ENCODE data around the gene FRY. TPM values are rescaled to one million over a fixed set of nuclear protein-coding genes. Genes with fewer than 3 reads are reported as not detected.

Gene FRY
- total and polyA plus RNA-seq, 2 donors (not counting 1 experiment from before 2014, with no cell fraction given) = 2.3 to 6.3 TPM

GRCh38 chr13:32164622-32165268 is 133.2 kb downstream of the FRY start:
- H3K4me1 ChIP-seq (ENCODE audit: control insufficient read depth in 2 of 2, insufficient read depth in 2 of 2, low read length in 2 of 2) = peaks cover 0 to 5% of the 10 kb centered on the region in 2 donors
- no peaks in the 10 kb centered on the region for H3K27me3 ChIP-seq (replicated peaks in 1 of 4; ENCODE audit: control extremely low read depth in 1 of 4, control insufficient read depth in 3 of 4, insufficient read depth in 4 of 4, low read length in 3 of 4)
- no peak overlapping the region for H3K27ac ChIP-seq (ENCODE audit: low read length in 2 of 2)
- H3K4me3 ChIP-seq (ENCODE audit: control extremely low read depth in 1 of 5, extremely low read depth in 1 of 5, insufficient read depth in 1 of 5, low read depth in 2 of 5, low read length in 4 of 5) = no peak overlapping the region
- TF ChIP-seq CTCF (IDR thresholded peaks at IDR 0.05) (no peak), EZH2 (IDR thresholded peaks at IDR 0.05; ENCODE audit: borderline replicate concordance, insufficient read depth, low read depth, low read length, poor library complexity, severe bottlenecking) (no peak)
- no peak overlapping the region for H3K4me2 ChIP-seq (replicated peaks; ENCODE audit: low read depth, low read length, poor library complexity, severe bottlenecking)
- H4K20me1 ChIP-seq (ENCODE audit: control insufficient read depth, insufficient read depth, low read length, poor library complexity, severe bottlenecking) = no peaks in the 10 kb centered on the region
- H2AFZ ChIP-seq (ENCODE audit: insufficient read depth, low read depth, low read length, poor library complexity, severe bottlenecking) = no peak overlapping the region
- ChIA-PET POLR2A (no interaction called here), CTCF (interaction anchor here (0.7 to 2.6 kb wide), 10 partner anchors 11 to 281 kb away, joined by 3 to 15 read pairs (median 3); no protein-coding TSS in a partner anchor)
- intact Hi-C loops (cut with micrococcal nuclease) = loop anchor here (2.0 to 10.0 kb wide), 2 partner anchors 250 to 278 kb away; no protein-coding TSS in a partner anchor
- DNase-seq = peak; percentile 39
- Mint-ChIP-seq H3K27me3 (no peaks in the 10 kb centered on the region), H3K27ac (no peak overlapping the region), H3K9me3 (ENCODE audit: insufficient read depth) (no peaks in the 10 kb centered on the region), H3K4me3 (no peak overlapping the region), H3K4me1 (peaks cover 9% of the 10 kb centered on the region)
- no peak overlapping the region for H3K9ac ChIP-seq (ENCODE audit: low read length)
- WGBS (ENCODE audit: insufficient coverage) = 69% methylated on average over 2 of the region's 4 CpGs
- H3K9me3 ChIP-seq (ENCODE audit: control extremely low read depth in 1 of 3, control insufficient read depth in 2 of 3, insufficient read depth in 1 of 3, low read length in 2 of 3) = no peaks in the 10 kb centered on the region
- no peaks in the 10 kb centered on the region for H3K79me2 ChIP-seq (ENCODE audit: control insufficient read depth, insufficient read depth, low read length)
- H3K36me3 ChIP-seq (replicated peaks in 1 of 2; ENCODE audit: control extremely low read depth in 1 of 2, control insufficient read depth in 1 of 2, extremely low read depth in 1 of 2, insufficient read depth in 2 of 2, low read length in 1 of 2) = no peaks in the 10 kb centered on the region
- no peak for ATAC-seq (ENCODE audit: low read depth)

GRCh38 chr13:32165796-32166195 is 134.2 kb downstream of the FRY start:
- intact Hi-C loops (cut with micrococcal nuclease) = loop anchor here (2.0 to 10.0 kb wide), 2 partner anchors 251 to 277 kb away; no protein-coding TSS in a partner anchor
- CTCF ChIA-PET = interaction anchor here (0.9 to 2.6 kb wide), 4 partner anchors 15 to 256 kb away, joined by 3 to 15 read pairs (median 4); no protein-coding TSS in a partner anchor
- no peak for ATAC-seq (ENCODE audit: low read depth)

More at GRCh38 chr13:32165796-32166195, 134.2 kb downstream of the FRY start:
- POLR2A ChIA-PET = no interaction called here
- Histone ChIP-seq H3K36me3 (replicated peaks in 1 of 2; ENCODE audit: control extremely low read depth in 1 of 2, control insufficient read depth in 1 of 2, extremely low read depth in 1 of 2, insufficient read depth in 2 of 2, low read length in 1 of 2) (no peaks in the 10 kb centered on the region), H3K79me2 (ENCODE audit: control insufficient read depth, insufficient read depth, low read length) (no peaks in the 10 kb centered on the region), H3K4me2 (replicated peaks; ENCODE audit: low read depth, low read length, poor library complexity, severe bottlenecking) (no peak overlapping the region), H3K4me3 (ENCODE audit: control extremely low read depth in 1 of 5, extremely low read depth in 1 of 5, insufficient read depth in 1 of 5, low read depth in 2 of 5, low read length in 4 of 5) (no peak overlapping the region), H3K9me3 (ENCODE audit: control extremely low read depth in 1 of 3, control insufficient read depth in 2 of 3, insufficient read depth in 1 of 3, low read length in 2 of 3) (no peaks in the 10 kb centered on the region), H4K20me1 (ENCODE audit: control insufficient read depth, insufficient read depth, low read length, poor library complexity, severe bottlenecking) (no peaks in the 10 kb centered on the region), H3K9ac (ENCODE audit: low read length) (no peak overlapping the region), H3K27me3 (replicated peaks in 1 of 4; ENCODE audit: control extremely low read depth in 1 of 4, control insufficient read depth in 3 of 4, insufficient read depth in 4 of 4, low read length in 3 of 4) (no peaks in the 10 kb centered on the region), H2AFZ (ENCODE audit: insufficient read depth, low read depth, low read length, poor library complexity, severe bottlenecking) (no peak overlapping the region), H3K27ac (ENCODE audit: low read length in 2 of 2) (no peak overlapping the region), H3K4me1 (ENCODE audit: control insufficient read depth in 2 of 2, insufficient read depth in 2 of 2, low read length in 2 of 2) (peaks cover 0 to 5% of the 10 kb centered on the region in 2 donors)
- TF ChIP-seq CTCF (IDR thresholded peaks at IDR 0.05) = no peak
- DNase-seq = no peak
- Mint-ChIP-seq H3K27me3 (no peaks in the 10 kb centered on the region), H3K4me3 (no peak overlapping the region), H3K9me3 (ENCODE audit: insufficient read depth) (no peaks in the 10 kb centered on the region), H3K4me1 (peaks cover 9% of the 10 kb centered on the region), H3K27ac (no peak overlapping the region)
- 97% methylated on average over 5 of the region's 5 CpGs for WGBS (ENCODE audit: insufficient coverage)

All from B cell (primary cell).